Measurements from ENCODE around the gene NDUFS1.
"Not testable (repeated sequence)": the region's sequence is repeated elsewhere in the genome, so short reads cannot be mapped to it uniquely, and the experiment has no call there.

NDUFS1 gene

GRCh38 chr2:206159346-206160124, at the start of gene NDUFS1, which contains the start of gene EEF1B2:
NDUFS1 (minus strand) TSS chr2:206159444; CDS start chr2:206153678, 5,766 bp downstream.
EEF1B2 (plus strand) TSS chr2:206159895; CDS start chr2:206159980, 85 bp downstream.
- DNase-seq (ENCODE audit: low read depth): peak; percentile 97
- TF ChIP-seq CTCF (conservative IDR thresholded peaks at IDR 0.05; ENCODE audit: low read length): no peak
- peak within 1 kb of the TSS; percentile 96 for H3K4me3 ChIP-seq (ENCODE audit: low read length)

- no peak for DNase-seq (ENCODE audit: low read depth)
- TF ChIP-seq CTCF (conservative IDR thresholded peaks at IDR 0.05; ENCODE audit: low read length): no peak
- H3K4me3 ChIP-seq (ENCODE audit: low read length): no peak overlapping the region
Observed at GRCh38 chr2:206208900-206209299, 49.7 kb upstream of the NDUFS1 start.

GRCh38 chr2:206207316-206207715, 48.1 kb upstream of the NDUFS1 start:
- H3K4me3 ChIP-seq (ENCODE audit: low read length): not testable (repeated sequence)
- DNase-seq (ENCODE audit: low read depth): peak; percentile 13

- TF ChIP-seq CTCF (conservative IDR thresholded peaks at IDR 0.05; ENCODE audit: low read length): no peak
- no peak for DNase-seq (ENCODE audit: low read depth)
- H3K4me3 ChIP-seq (ENCODE audit: low read length): no peak overlapping the region
Observed at GRCh38 chr2:206204710-206205109, 45.5 kb upstream of the NDUFS1 start.

- H3K4me3 ChIP-seq (ENCODE audit: low read length): no peak overlapping the region
- TF ChIP-seq CTCF (conservative IDR thresholded peaks at IDR 0.05; ENCODE audit: low read length): no peak
- DNase-seq (ENCODE audit: low read depth): no peak
Observed at GRCh38 chr2:206203331-206203730, 44.1 kb upstream of the NDUFS1 start.

GRCh38 chr2:206202446-206202845, 43.2 kb upstream of the NDUFS1 start:
- no peak for DNase-seq (ENCODE audit: low read depth)
- no peak overlapping the region for H3K4me3 ChIP-seq (ENCODE audit: low read length)
- no peak for TF ChIP-seq CTCF (conservative IDR thresholded peaks at IDR 0.05; ENCODE audit: low read length)

- TF ChIP-seq CTCF (conservative IDR thresholded peaks at IDR 0.05; ENCODE audit: low read length): no peak
- no peak for DNase-seq (ENCODE audit: low read depth)
Observed at GRCh38 chr2:206201075-206201848, 42.0 kb upstream of the NDUFS1 start.

More at GRCh38 chr2:206201075-206201848, 42.0 kb upstream of the NDUFS1 start:
- H3K4me3 ChIP-seq (ENCODE audit: low read length): no peak overlapping the region

All from AG10803 (cell line).